ENCODE data around the gene FOXE1. TPM values are rescaled to one million over a fixed set of nuclear protein-coding genes. Genes with fewer than 3 reads are reported as not detected.

Gene FOXE1
- total and polyA plus RNA-seq, 8 donors = not detected

Other genes starting within 250 kb of the FOXE1 start
- 10 to 100 TPM; 16.4 to 17.7 TPM for gene TSTD2, start 219.9 kb upstream of the FOXE1 start, total RNA-seq
- gene TSTD2, start 219.9 kb upstream of the FOXE1 start, polyA plus RNA-seq (ENCODE audit: insufficient read length in 6 of 6) = 10 to 100 TPM; 33.7 to 41.5 (median 36.3) TPM
- 10 to 100 TPM; 28.7 to 31.6 TPM for gene NCBP1, start 219.4 kb upstream of the FOXE1 start, total RNA-seq
- gene NCBP1, start 219.4 kb upstream of the FOXE1 start, polyA plus RNA-seq (ENCODE audit: insufficient read length in 6 of 6) = 10 to 100 TPM; 45.9 to 54.2 (median 50.3) TPM
- 10 to 100 TPM in 1 of 2 donors, 1 to 10 TPM in 1; 9.2 to 10.3 TPM for gene XPA, start 155.9 kb upstream of the FOXE1 start, total RNA-seq
- 10 to 100 TPM; 29.5 to 36.1 (median 32.3) TPM for gene XPA, start 155.9 kb upstream of the FOXE1 start, polyA plus RNA-seq (ENCODE audit: insufficient read length in 6 of 6)
- gene TRMO, start 69.3 kb downstream of the FOXE1 start, total RNA-seq = 10 to 100 TPM; 13.6 to 16.5 TPM
- gene TRMO, start 69.3 kb downstream of the FOXE1 start, polyA plus RNA-seq (ENCODE audit: insufficient read length in 6 of 6) = 10 to 100 TPM; 15.6 to 16.5 (median 16.1) TPM
- gene HEMGN, start 84.9 kb downstream of the FOXE1 start, total RNA-seq = under 1 TPM; 0.15 to 0.16 TPM
- gene HEMGN, start 84.9 kb downstream of the FOXE1 start, polyA plus RNA-seq (ENCODE audit: insufficient read length in 6 of 6) = 1 to 10 TPM; 2.9 to 9.8 (median 5.4) TPM
- gene ANP32B, start 130.1 kb downstream of the FOXE1 start, total RNA-seq = 100 to 1,000 TPM in 1 of 2 donors, 10 to 100 TPM in 1; 84.9 to 108 TPM
- gene ANP32B, start 130.1 kb downstream of the FOXE1 start, polyA plus RNA-seq (ENCODE audit: insufficient read length in 6 of 6) = 100 to 1,000 TPM; 233 to 318 (median 259) TPM
- gene NANS, start 203.5 kb downstream of the FOXE1 start, total RNA-seq = 10 to 100 TPM; 51.8 to 72.0 TPM
- gene NANS, start 203.5 kb downstream of the FOXE1 start, polyA plus RNA-seq (ENCODE audit: insufficient read length in 6 of 6) = 10 to 100 TPM; 35.6 to 47.1 (median 40.1) TPM

Data from left lung (tissue), 8 donors.